Measurements from ENCODE around the gene HAUS8. TPM values are rescaled to one million over a fixed set of nuclear protein-coding genes. Genes with fewer than 3 reads are reported as not detected.

HAUS8 gene
- total and polyA plus RNA-seq, 2 of the 4 experiments (the other 2 are of a cell fraction) = 3.4 to 14.2 TPM

DNA sequence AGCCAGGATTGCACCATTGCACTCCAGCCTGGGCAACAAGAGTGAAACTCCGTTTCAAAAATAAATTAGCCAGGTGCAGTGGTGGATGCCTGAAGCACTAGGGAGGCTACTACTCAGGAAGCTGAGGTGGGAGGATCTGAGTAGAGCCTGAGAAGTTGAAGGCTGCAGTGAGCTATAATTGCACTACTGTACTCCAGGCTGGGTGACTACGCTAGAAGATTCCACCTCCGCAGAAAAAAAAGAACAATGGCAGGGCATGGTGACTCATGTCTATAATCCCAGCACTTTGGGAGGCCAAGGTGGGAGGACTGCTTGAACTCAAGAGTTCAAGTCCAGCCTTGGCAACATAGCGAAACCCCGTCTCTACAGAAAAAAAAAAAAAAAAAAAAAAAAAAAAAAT, 20.5 kb downstream of the HAUS8 start:
- no peak overlapping the region for H3K4me2 ChIP-seq (ENCODE audit: low read depth, low read length)
- no peaks in the 10 kb centered on the region for H4K20me1 ChIP-seq (ENCODE audit: insufficient read depth, low read length)
- TF ChIP-seq MXI1 (IDR thresholded peaks at IDR 0.05; ENCODE audit: borderline replicate concordance, low read depth, low read length) (no peak), SMC3 (IDR thresholded peaks at IDR 0.05; ENCODE audit: low read depth, low read length) (no peak), USF2 (IDR thresholded peaks at IDR 0.05; ENCODE audit: low read depth, low read length) (no peak), BHLHE40 (IDR thresholded peaks at IDR 0.05; ENCODE audit: low read depth, low read length) (no peak), CEBPB (IDR thresholded peaks at IDR 0.05; ENCODE audit: low read depth, low read length) (no peak), CHD1 (IDR thresholded peaks at IDR 0.05; ENCODE audit: low read depth, low read length) (no peak), RAD21 (IDR thresholded peaks at IDR 0.05; ENCODE audit: low read length) (no peak), NFE2L2 (IDR thresholded peaks at IDR 0.05; ENCODE audit: low read depth, low read length) (no peak), MAFK (IDR thresholded peaks at IDR 0.05; ENCODE audit: low read depth, low read length) (no peak), RCOR1 (IDR thresholded peaks at IDR 0.05; ENCODE audit: insufficient replicate concordance, low read length) (no peak), POLR2A (IDR thresholded peaks at IDR 0.05; ENCODE audit: low read depth, low read length) (no peak), MAZ (IDR thresholded peaks at IDR 0.05; ENCODE audit: borderline replicate concordance, low read depth, low read length) (no peak), CTCF (conservative IDR thresholded peaks at IDR 0.05; ENCODE audit: low read depth, low read length) (no peak), FOS (IDR thresholded peaks at IDR 0.05; ENCODE audit: low read depth, low read length) (no peak), RFX5 (IDR thresholded peaks at IDR 0.05; ENCODE audit: low read depth, low read length) (no peak)
- TF ChIP-seq, protein P1, sequence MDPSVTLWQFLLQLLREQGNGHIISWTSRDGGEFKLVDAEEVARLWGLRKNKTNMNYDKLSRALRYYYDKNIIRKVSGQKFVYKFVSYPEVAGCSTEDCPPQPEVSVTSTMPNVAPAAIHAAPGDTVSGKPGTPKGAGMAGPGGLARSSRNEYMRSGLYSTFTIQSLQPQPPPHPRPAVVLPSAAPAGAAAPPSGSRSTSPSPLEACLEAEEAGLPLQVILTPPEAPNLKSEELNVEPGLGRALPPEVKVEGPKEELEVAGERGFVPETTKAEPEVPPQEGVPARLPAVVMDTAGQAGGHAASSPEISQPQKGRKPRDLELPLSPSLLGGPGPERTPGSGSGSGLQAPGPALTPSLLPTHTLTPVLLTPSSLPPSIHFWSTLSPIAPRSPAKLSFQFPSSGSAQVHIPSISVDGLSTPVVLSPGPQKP (IDR thresholded peaks at IDR 0.05; ENCODE audit: borderline replicate concordance, low read depth, low read length) = no peak
- no peak overlapping the region for H3K56ac ChIP-seq (ENCODE audit: extremely low read depth, insufficient read depth, low read length)
- no peak overlapping the region for H2AK5ac ChIP-seq (ENCODE audit: low read depth, low read length)
- no peak overlapping the region for H2BK5ac ChIP-seq (ENCODE audit: low read depth, low read length, poor library complexity, severe bottlenecking)
- H2AK9ac ChIP-seq (replicated peaks; ENCODE audit: low read depth, low read length, poor library complexity) = no peak overlapping the region
- in situ Hi-C loops (cut with MboI; ENCODE audit: low sequenced_read_pairs) = loop anchor here (5.0 kb wide), 1 partner anchor 282 kb away; no protein-coding TSS in a partner anchor
- dilution Hi-C loops (cut with HindIII; ENCODE audit: low sequenced_read_pairs, unreplicated experiment) = no loop called here
- H3K79me1 ChIP-seq (ENCODE audit: low read depth in 1 of 2, low read length in 2 of 2) = peaks cover 0 to 11% of the 10 kb centered on the region in 2 experiments; a peak in 1 of 4 replicates
- H3K9ac ChIP-seq (ENCODE audit: low read depth, low read length) = no peak overlapping the region
- H4K91ac ChIP-seq (ENCODE audit: insufficient read depth, low read depth, low read length) = no peak overlapping the region
- peaks cover 17% of the 10 kb centered on the region for H3K9me3 ChIP-seq (ENCODE audit: control insufficient read depth, insufficient read depth, low read length)
- ChIA-PET POLR2A (ENCODE audit: unreplicated experiment) (no interaction called here), CTCF (no interaction called here)
- peaks cover 5% of the 10 kb centered on the region; the same call in 1 of the 2 replicates for H3K9me1 ChIP-seq (ENCODE audit: insufficient read depth, low read length)
- no peak overlapping the region for H3K4ac ChIP-seq (ENCODE audit: low read depth, low read length)
- intact Hi-C loops (cut with micrococcal nuclease) = no loop called here
- H3K4me1 ChIP-seq (ENCODE audit: control insufficient read depth, insufficient read depth, low read length) = peaks cover 2% of the 10 kb centered on the region; the same call in 1 of the 2 replicates
- no peaks in the 10 kb centered on the region for H3K27me3 ChIP-seq (ENCODE audit: control insufficient read depth, insufficient read depth, low read length)
- no peak overlapping the region for H3K27ac ChIP-seq (ENCODE audit: insufficient read depth, low read length)
- no peak overlapping the region for H3K4me3 ChIP-seq (ENCODE audit: insufficient read depth, low read depth, low read length)
- no peak overlapping the region for H4K8ac ChIP-seq (ENCODE audit: low read depth in 2 of 2, low read length in 2 of 2)
- H3K23ac ChIP-seq (ENCODE audit: low read depth, low read length) = no peak overlapping the region
- H3K36me3 ChIP-seq (ENCODE audit: control insufficient read depth, insufficient read depth, low read length) = peaks cover 31% of the 10 kb centered on the region
- H2BK120ac ChIP-seq (ENCODE audit: low read depth, low read length) = no peak overlapping the region
- BruUV-seq (replicated peaks) = no TSS peak
- ATAC-seq (ENCODE audit: low read depth) (no peak), DNase-seq (no peak)
- no peak overlapping the region for H2BK20ac ChIP-seq (ENCODE audit: low read depth, low read length)
- no peak overlapping the region for H3K18ac ChIP-seq (ENCODE audit: low read depth, low read length)
- H4K5ac ChIP-seq (ENCODE audit: low read depth, low read length) = no peak overlapping the region
- WGBS, 2 experiments (ENCODE audit: extremely low coverage in 2 of 2, insufficient read length in 1 of 2) = 100% methylated on average over 3 of the region's 5 CpGs; no CpG with 5 or more reads in 1 of the 2 experiments
- H3K14ac ChIP-seq (replicated peaks; ENCODE audit: low read depth, low read length) = no peak overlapping the region
- no peak overlapping the region for H2AFZ ChIP-seq (replicated peaks; ENCODE audit: low read length, poor library complexity)
- no peak overlapping the region for H2BK15ac ChIP-seq (ENCODE audit: low read depth, low read length)
